ENCODE measurements around the gene SHROOM3. TPM values are rescaled to one million over a fixed set of nuclear protein-coding genes. Genes with fewer than 3 reads are reported as not detected.

Gene SHROOM3
- total RNA-seq, 2 experiments from 2014 or later: 0.06 to 0.10 TPM

DNA sequence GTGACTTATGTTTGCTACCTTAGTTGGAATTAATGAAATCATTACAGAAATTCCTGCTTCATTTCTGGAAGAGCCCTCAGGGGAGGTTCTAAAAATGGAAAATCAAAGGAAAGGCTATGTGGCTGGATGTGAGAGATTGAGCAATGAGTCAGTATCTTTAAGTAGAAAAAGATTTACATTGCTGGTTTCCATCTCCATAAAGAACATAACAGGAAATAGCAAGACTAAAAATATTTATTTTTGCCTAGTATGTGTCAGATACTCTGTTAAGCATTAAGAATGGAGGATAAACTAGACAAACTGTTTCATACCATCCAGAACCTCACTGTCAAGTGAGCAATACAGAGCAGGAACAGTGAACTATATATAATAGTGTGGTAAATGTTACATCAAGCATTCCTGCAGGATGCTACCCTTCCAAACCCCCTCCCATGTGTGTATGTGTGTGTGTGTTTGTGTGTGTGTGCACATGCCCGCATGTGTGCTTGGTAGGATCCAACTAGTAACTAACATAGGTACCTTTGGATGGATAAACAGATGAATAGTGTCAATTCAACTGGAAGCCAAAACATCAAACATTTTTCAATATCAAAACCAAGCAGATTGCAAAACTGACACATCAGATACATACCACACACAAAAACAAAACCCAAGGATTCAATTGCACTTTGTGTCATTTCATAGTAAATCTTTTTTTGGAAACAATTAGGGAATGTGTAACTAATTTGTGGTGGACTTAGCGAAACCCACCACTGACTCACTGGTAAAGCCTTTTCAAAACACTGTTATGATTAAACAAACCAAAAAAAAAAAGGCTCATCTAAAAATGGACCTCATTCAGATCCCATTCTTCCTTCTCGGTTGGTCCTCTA, 223.4 kb downstream of the SHROOM3 start:
- no peak for DNase-seq
- H3K4me1 Mint-ChIP-seq: no peaks in the 10 kb centered on the region
- no peaks in the 10 kb centered on the region for H3K9me3 Mint-ChIP-seq
- H3K27me3 Mint-ChIP-seq: no peaks in the 10 kb centered on the region
- H3K36me3 Mint-ChIP-seq: no peaks in the 10 kb centered on the region
- H3K4me3 Mint-ChIP-seq: no peak overlapping the region
- H3K27ac Mint-ChIP-seq: no peak overlapping the region

DNA sequence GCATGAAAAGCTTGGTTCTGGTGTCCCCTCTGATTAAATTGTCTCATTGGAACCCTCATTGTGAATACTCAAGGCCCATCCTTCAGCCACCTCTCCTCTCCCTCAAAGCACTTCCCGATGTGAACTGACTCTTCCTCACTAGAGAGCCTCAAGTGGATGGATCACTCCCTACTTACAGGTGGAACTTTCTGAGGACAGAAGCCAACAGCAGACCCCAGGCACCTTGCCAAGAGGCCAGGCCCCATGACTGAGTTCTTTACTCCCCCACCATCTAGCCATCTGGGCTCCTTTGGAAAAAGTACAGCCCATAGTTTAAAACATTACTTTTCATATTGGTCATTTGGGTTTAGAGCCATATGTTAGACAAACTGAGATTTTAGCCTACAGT, 224.1 kb downstream of the SHROOM3 start:
- H3K36me3 Mint-ChIP-seq: no peaks in the 10 kb centered on the region
- no peaks in the 10 kb centered on the region for H3K9me3 Mint-ChIP-seq
- no peaks in the 10 kb centered on the region for H3K27me3 Mint-ChIP-seq
- H3K4me3 Mint-ChIP-seq: no peak overlapping the region
- no peak overlapping the region for H3K27ac Mint-ChIP-seq
- no peak for DNase-seq
- H3K4me1 Mint-ChIP-seq: no peaks in the 10 kb centered on the region

DNA sequence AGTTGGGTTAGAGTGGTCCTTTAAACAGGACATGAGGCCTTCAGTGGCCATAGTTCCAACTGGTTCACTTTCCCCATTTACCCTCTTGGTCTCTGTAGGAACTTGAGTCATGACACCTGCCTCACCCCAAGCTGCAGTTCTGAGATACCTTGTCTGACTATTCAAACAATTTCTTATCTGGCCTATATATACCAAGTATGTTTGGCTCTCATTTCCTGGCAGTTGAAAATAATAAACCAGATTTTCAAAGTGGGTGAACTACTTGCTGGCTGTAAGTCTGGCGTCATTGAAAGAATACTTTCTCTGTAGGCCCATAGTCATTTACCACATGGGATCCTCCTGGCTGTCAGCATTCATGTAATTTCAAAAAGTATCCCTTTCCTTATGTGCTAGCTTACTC, 228.8 kb downstream of the SHROOM3 start:
- H3K4me1 Mint-ChIP-seq: peaks cover 4% of the 10 kb centered on the region
- H3K27ac Mint-ChIP-seq: no peak overlapping the region
- no peak overlapping the region for H3K4me3 Mint-ChIP-seq
- H3K27me3 Mint-ChIP-seq: peaks cover 7% of the 10 kb centered on the region
- DNase-seq: no peak
- no peaks in the 10 kb centered on the region for H3K9me3 Mint-ChIP-seq
- H3K36me3 Mint-ChIP-seq: no peaks in the 10 kb centered on the region

DNA sequence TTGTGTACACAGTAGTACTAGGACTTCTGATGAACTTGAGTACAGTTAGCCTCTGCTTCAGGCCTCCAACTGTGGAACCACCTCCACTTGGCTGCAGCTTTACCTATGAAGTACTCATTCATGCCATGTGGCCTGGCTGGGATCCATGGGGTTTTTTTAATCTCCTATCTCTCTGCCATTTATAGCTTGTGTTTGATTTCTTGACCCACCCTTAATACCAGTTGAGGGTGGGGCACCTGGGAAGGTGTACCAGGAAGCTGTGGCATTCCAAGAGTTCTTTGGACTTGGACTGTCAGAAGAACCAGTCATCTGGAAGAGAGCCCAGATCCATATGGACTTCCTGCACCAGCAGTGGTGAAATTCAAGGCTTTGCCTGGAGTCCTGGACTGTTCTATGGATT, 230.1 kb downstream of the SHROOM3 start:
- peaks cover 11% of the 10 kb centered on the region for H3K27me3 Mint-ChIP-seq
- no peak overlapping the region for H3K4me3 Mint-ChIP-seq
- no peak overlapping the region for H3K27ac Mint-ChIP-seq
- H3K36me3 Mint-ChIP-seq: no peaks in the 10 kb centered on the region
- peaks cover 4% of the 10 kb centered on the region for H3K4me1 Mint-ChIP-seq
- H3K9me3 Mint-ChIP-seq: no peaks in the 10 kb centered on the region
- no peak for DNase-seq

DNA sequence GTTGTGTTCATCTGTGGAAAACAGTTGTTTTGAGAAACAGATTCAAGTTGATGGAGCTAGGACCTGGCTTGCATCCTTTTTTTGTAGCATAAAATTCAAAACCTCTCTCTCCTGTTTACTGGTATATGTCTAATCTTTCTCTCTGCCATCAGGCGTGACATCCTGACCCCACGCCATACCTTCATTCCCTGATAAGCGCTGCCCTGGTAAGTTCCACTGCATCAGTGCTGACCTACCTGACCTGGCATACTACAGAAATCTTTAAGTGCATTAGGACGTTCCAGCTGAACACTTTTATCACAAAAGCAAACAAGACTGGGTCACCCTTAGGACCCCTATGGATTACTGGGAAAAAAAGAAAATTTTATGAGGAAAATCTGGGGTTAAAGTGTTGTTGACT, 230.7 kb downstream of the SHROOM3 start:
- DNase-seq: no peak
- Mint-ChIP-seq H3K9me3 (no peaks in the 10 kb centered on the region), H3K27ac (no peak overlapping the region), H3K36me3 (no peaks in the 10 kb centered on the region), H3K4me1 (peaks cover 4% of the 10 kb centered on the region), H3K27me3 (peaks cover 11% of the 10 kb centered on the region), H3K4me3 (no peak overlapping the region)

DNA sequence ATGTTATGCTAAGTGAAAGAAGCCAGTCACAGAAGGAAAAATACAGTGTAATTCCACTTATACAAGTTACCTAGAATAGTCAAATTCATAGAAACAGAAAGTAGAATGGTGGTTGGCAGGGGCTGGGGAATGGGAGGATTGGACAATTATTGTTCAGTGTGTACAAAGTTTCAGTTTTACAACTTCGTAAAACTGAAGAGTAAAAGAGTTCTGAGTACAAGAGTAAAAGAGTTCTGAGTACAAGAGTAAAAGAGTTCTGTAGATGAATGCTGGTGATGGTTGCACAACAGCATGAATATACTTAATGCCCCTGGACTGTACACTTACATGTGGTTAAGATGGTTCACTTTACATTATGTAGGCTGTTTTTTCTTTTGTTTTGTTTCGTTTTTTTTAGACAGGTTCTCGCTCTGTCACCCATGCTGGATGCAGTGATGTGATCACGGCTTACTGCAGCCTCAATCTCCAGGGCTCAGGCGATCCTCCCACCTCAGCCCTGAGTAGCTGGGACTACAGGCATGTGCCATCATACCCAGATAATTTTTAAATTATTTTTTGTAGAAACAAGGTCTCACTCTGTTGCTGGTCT, 232.0 kb downstream of the SHROOM3 start:
- Mint-ChIP-seq H3K27ac (no peak overlapping the region), H3K4me3 (no peak overlapping the region), H3K9me3 (no peaks in the 10 kb centered on the region), H3K27me3 (peaks cover 11% of the 10 kb centered on the region), H3K4me1 (peaks cover 4% of the 10 kb centered on the region), H3K36me3 (no peaks in the 10 kb centered on the region)
- no peak for DNase-seq

DNA sequence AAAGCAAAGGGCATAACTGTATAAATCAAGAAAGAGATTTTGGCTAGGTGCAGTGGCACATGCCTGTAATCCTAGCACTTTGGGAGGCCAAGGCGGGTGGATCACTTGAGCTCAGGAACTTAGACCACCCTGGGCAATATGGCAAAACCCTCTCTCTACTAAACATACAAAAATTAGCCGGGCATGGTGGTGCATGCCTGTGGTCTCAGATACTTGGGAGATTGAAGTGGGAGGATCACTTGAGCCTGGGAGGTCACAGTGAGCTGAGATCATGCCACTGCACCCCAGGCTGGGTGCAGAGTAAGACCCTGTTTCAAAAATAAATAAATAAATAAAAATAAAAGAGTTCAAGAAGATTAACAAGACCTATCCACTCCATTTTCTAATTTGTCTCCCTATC, 235.6 kb downstream of the SHROOM3 start:
- no peaks in the 10 kb centered on the region for H3K36me3 Mint-ChIP-seq
- DNase-seq: no peak
- H3K4me1 Mint-ChIP-seq: peaks cover 4% of the 10 kb centered on the region
- H3K4me3 Mint-ChIP-seq: no peak overlapping the region
- H3K27ac Mint-ChIP-seq: no peak overlapping the region
- H3K27me3 Mint-ChIP-seq: peaks cover 17% of the 10 kb centered on the region
- H3K9me3 Mint-ChIP-seq: no peaks in the 10 kb centered on the region

DNA sequence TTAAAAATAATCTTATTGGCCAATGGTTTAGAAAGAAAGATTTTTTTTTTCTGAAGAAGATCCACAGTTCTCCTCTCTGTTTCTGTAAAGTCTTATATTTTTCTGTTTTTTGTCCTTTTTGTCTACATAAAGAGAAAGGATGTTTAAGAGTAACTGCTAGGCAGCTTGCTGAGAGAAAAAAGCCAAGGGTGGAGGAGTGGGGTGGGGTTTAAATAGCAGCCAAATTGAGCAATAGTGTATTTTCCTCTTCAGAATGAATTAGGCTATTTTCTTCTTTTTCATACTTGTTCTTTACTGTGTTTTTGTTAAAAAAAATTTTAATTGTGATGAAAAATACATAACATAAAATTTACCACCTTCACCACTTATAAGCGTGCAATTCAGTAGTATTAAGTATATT, 238.3 kb downstream of the SHROOM3 start:
- Mint-ChIP-seq H3K9me3 (no peaks in the 10 kb centered on the region), H3K4me1 (no peaks in the 10 kb centered on the region), H3K4me3 (no peak overlapping the region), H3K27ac (no peak overlapping the region), H3K27me3 (peaks cover 23% of the 10 kb centered on the region), H3K36me3 (no peaks in the 10 kb centered on the region)
- DNase-seq: no peak

DNA sequence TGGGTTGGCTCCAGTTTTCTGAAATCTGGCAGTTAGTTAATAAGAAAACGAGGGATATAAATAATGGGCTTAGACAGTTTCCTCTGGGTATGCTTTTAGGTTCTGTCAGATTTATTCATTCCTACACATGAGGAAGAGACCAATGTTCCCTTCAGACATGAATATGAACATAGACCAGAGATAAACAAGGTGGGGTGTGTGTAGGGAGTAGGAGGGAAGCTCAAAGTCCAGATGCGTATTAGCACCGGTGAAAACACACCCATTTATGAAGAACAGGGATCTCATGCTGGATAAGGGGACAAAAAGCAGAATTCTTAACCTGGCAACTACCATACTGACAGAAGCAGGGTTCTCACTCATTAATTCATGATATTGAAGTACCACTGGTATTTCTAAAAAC, 240.0 kb downstream of the SHROOM3 start:
- no peaks in the 10 kb centered on the region for H3K36me3 Mint-ChIP-seq
- no peak for DNase-seq
- H3K27ac Mint-ChIP-seq: no peak overlapping the region
- no peaks in the 10 kb centered on the region for H3K4me1 Mint-ChIP-seq
- H3K27me3 Mint-ChIP-seq: peaks cover 15% of the 10 kb centered on the region
- H3K4me3 Mint-ChIP-seq: no peak overlapping the region
- no peaks in the 10 kb centered on the region for H3K9me3 Mint-ChIP-seq

DNA sequence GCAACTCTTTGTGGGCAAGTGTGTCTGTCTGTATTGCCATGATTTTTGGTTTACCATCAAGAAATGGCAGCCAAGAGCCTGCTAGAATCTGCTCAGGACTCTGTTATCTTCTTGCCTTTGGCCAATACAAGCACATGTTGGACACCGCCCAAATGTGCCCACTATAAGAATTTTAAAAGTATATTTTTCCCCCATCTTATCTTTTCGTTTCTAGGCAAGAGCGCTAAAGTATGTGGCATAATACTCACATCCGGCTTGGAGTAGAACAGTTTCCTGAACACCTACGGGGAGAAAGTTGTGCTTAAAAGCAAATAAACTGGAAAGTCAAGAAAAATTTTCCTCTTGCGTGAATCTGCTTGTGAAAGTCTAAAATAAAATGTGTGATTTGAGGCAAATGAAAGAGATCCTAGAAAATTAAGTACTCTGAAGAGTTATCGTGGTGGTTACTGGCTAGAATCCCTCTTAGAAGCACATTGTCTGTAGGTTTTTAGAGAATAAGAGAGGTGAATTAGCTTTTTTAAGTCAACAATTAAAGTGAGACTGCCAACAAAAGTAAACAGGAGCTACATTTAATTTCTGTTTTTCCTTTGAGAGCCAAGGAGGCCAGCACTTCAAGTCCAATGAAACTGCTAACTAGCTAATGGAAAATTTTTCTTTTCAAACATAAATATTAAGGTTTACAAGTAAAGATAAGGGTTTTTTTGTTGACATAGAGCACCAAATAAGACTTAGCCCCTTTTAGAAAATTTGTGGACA, 242.7 kb downstream of the SHROOM3 start:
- Mint-ChIP-seq H3K36me3 (no peaks in the 10 kb centered on the region), H3K4me3 (no peak overlapping the region), H3K9me3 (no peaks in the 10 kb centered on the region), H3K27ac (no peak overlapping the region), H3K27me3 (peaks cover 27% of the 10 kb centered on the region), H3K4me1 (no peaks in the 10 kb centered on the region)
- DNase-seq: no peak

DNA sequence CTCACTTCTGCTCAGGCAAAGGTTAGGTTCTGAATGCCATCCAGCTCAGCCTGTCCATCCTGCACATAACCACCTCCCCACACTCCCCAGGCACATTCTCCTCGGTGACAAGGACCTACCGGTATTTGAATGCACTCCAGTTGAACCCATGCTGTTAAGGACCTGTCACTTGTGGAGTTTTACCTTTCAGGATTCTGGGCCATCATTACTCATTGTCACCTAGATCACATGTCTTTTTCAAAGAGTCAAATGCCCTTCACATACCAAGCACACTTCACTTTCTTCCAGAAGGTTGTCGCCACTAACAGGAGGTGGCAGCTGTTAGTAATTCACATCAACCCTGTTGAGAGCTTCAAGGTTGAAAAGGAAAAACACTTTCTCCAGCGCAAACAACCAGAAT, 244.7 kb downstream of the SHROOM3 start:
- no peak for DNase-seq
- no peaks in the 10 kb centered on the region for H3K9me3 Mint-ChIP-seq
- H3K36me3 Mint-ChIP-seq: no peaks in the 10 kb centered on the region
- H3K4me1 Mint-ChIP-seq: no peaks in the 10 kb centered on the region
- peaks cover 37% of the 10 kb centered on the region for H3K27me3 Mint-ChIP-seq
- H3K4me3 Mint-ChIP-seq: no peak overlapping the region
- no peak overlapping the region for H3K27ac Mint-ChIP-seq

DNA sequence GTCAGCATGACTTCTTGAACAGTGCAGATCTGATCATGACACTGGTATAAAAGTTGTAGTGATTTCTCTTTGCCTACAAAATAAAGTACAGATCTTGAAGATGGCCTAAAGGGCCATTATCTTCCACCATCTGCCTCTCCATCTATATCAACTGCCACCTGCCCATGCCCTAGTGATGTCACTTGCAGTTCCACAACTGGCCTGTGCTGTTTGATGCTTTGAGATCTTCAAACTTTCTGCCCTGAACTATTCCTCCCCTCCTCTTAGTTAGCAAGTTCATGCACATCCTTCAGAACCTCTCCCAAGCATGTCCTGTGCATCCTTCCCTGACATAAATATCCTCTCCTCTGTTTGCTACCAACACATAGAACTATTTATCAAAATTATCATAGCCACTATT, 245.9 kb downstream of the SHROOM3 start:
- DNase-seq: no peak
- H3K9me3 Mint-ChIP-seq: no peaks in the 10 kb centered on the region
- H3K36me3 Mint-ChIP-seq: no peaks in the 10 kb centered on the region
- no peak overlapping the region for H3K27ac Mint-ChIP-seq
- peaks cover 36% of the 10 kb centered on the region for H3K27me3 Mint-ChIP-seq
- H3K4me3 Mint-ChIP-seq: no peak overlapping the region
- no peaks in the 10 kb centered on the region for H3K4me1 Mint-ChIP-seq

DNA sequence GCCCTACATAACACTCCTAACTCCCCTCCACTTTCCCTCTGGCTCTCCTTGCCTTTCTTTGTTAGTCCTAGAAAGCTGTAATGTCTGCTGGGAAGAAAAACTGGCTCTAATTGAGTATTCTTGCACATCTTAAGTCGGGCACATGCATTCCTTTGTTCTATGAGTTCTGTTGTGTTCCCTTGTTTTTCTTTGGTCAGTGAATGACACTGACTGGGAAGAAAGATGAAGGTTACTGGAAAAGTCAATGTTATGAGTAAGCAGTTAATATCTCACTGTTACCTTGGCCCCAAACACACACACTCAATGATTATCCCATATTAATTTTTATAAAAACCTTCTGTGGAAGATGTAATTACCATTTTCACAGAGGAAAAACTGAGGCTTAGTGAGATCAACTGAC, 247.0 kb downstream of the SHROOM3 start:
- Mint-ChIP-seq H3K27me3 (peaks cover 35% of the 10 kb centered on the region), H3K9me3 (no peaks in the 10 kb centered on the region), H3K4me1 (no peaks in the 10 kb centered on the region), H3K36me3 (no peaks in the 10 kb centered on the region), H3K27ac (no peak overlapping the region), H3K4me3 (no peak overlapping the region)
- no peak for DNase-seq

DNA sequence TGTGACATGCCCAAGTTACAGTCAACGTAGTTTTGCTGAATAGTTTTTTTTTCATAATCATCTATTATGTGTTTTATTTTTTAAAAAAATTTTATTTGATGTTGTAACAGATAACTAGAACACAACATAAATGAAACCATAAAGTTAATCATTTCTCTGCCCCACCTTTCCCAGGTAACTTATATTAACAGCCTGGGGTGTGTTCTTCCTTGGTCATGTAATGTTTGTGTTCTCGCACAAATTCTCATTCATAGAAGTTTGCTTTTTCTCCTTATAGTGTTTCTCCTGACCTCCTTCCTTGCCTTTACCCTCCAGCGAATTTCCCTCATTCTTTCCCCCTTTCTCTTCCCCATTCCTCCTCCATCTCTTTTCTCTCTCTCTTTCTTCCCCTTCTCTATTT, 248.1 kb downstream of the SHROOM3 start:
- peaks cover 45% of the 10 kb centered on the region for H3K27me3 Mint-ChIP-seq
- no peak overlapping the region for H3K4me3 Mint-ChIP-seq
- H3K9me3 Mint-ChIP-seq: no peaks in the 10 kb centered on the region

DNA sequence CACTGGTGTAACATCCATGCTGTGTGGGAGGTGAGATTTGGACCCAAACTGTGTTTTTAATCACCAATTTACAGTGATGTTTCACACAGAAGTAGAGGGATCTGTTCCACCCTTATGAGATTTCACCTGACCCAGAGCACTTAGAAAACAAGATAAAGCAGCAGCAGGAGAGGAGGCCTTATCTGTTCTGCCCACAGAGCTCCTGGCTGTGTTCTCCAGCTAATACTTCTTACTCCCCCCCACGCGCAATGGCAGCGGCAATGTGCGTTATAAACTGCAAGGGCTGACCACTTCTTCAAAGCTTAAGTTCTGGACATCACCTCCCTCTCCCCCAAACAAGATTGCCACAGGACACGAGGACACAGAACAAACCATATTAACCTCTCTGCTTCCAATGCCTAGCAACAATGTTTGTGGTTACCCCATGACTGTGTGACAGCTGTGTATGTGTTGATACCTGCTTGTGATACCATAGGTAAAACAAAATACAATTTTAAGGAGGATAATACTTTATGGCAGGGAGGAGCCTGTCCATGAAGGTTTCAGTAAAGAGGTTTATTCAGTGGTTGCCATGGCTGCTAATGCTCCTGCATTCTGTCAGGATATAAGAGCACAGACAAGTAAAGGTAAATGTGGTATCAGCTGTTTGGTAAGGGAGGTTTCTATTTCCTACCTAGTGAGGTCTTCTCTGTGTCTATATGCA, 252.9 kb downstream of the SHROOM3 start:
- Mint-ChIP-seq H3K9me3 (no peaks in the 10 kb centered on the region), H3K36me3 (no peaks in the 10 kb centered on the region), H3K4me3 (no peak overlapping the region), H3K27ac (no peak overlapping the region), H3K4me1 (peaks cover 19% of the 10 kb centered on the region), H3K27me3 (peaks cover 72% of the 10 kb centered on the region)
- DNase-seq: no peak

More for the DNA sequence above, 248.1 kb downstream of the SHROOM3 start:
- H3K27ac Mint-ChIP-seq: no peak overlapping the region
- H3K4me1 Mint-ChIP-seq: no peaks in the 10 kb centered on the region
- H3K36me3 Mint-ChIP-seq: no peaks in the 10 kb centered on the region
- no peak for DNase-seq

Data from activated naive CD8-positive, alpha-beta T cell treated with anti-CD3 and anti-CD28 coated beads for 36 hours (primary cell).